OCI-LY7 (cell line): ENCODE results near the gene PALLD.

Source experiments
- EZH2phosphoT487 ChIP-seq: fragments of 200-600 bp; sonication (generic); IDR thresholded peaks from 2 replicates; pipeline ENCODE4 v1.6.1; 2018; ENCODE audit warnings: low read depth, borderline replicate concordance, mild to moderate bottlenecking, mixed run types, antibody characterized with exemption, low read length, moderate library complexity, mixed read lengths
- TF ChIP-seq, protein P1 (sequence below): fragments of 200-600 bp; sonication (generic); conservative IDR thresholded peaks from 2 replicates; pipeline ENCODE4 v1.5.1; 2014; ENCODE audit warnings: mild to moderate bottlenecking, antibody characterized with exemption, low read length, moderate library complexity, mixed read lengths

DNA sequence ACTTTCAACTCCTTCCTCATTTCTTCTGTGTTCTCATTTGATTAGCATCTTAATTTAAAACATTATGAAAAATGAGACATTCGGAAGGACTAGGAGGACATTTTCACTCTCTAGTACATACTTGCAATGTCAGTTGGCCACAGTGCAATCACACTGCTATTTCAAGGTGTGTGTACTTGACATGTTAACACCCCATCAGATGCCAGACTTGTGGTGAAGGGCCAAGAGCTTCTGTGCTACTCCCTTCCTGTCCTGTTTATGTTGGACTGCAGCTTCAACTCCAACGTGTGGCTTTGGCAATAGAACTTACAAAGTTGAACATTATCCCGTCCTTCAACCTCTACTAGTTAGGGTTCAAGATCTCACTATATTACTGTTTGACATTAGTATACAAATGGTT lies 221.0 kb downstream of the PALLD start:
- TF ChIP-seq, protein P1, sequence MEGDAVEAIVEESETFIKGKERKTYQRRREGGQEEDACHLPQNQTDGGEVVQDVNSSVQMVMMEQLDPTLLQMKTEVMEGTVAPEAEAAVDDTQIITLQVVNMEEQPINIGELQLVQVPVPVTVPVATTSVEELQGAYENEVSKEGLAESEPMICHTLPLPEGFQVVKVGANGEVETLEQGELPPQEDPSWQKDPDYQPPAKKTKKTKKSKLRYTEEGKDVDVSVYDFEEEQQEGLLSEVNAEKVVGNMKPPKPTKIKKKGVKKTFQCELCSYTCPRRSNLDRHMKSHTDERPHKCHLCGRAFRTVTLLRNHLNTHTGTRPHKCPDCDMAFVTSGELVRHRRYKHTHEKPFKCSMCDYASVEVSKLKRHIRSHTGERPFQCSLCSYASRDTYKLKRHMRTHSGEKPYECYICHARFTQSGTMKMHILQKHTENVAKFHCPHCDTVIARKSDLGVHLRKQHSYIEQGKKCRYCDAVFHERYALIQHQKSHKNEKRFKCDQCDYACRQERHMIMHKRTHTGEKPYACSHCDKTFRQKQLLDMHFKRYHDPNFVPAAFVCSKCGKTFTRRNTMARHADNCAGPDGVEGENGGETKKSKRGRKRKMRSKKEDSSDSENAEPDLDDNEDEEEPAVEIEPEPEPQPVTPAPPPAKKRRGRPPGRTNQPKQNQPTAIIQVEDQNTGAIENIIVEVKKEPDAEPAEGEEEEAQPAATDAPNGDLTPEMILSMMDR: no peak
- no peak for TF ChIP-seq EZH2phosphoT487
